ENCODE results near the gene KLRC4.

GRCh38 chr12:10361622-10362021, 47.9 kb downstream of the KLRC4 start:
- TF ChIP-seq ZBTB21 (CRISPR knock-in tag; IDR thresholded peaks at IDR 0.05; ENCODE audit: borderline replicate concordance) (no peak), USF2 (CRISPR knock-in tag; IDR thresholded peaks at IDR 0.05) (no peak), NFATC4 (CRISPR knock-in tag; IDR thresholded peaks at IDR 0.05) (no peak), FOXP1 (CRISPR knock-in tag; IDR thresholded peaks at IDR 0.05; ENCODE audit: borderline replicate concordance) (no peak), CREB1 (CRISPR knock-in tag; IDR thresholded peaks at IDR 0.05) (no peak)

Measured in WTC11 (cell line).